Measurements from ENCODE around the gene ASPSCR1. TPM values are rescaled to one million over a fixed set of nuclear protein-coding genes. Genes with fewer than 3 reads are reported as not detected.

The ASPSCR1 gene
- total and polyA plus RNA-seq, 2 of the 13 experiments (the other 11 are each of a cell fraction or from before 2014, with no cell fraction given): 274 to 314 TPM

DNA sequence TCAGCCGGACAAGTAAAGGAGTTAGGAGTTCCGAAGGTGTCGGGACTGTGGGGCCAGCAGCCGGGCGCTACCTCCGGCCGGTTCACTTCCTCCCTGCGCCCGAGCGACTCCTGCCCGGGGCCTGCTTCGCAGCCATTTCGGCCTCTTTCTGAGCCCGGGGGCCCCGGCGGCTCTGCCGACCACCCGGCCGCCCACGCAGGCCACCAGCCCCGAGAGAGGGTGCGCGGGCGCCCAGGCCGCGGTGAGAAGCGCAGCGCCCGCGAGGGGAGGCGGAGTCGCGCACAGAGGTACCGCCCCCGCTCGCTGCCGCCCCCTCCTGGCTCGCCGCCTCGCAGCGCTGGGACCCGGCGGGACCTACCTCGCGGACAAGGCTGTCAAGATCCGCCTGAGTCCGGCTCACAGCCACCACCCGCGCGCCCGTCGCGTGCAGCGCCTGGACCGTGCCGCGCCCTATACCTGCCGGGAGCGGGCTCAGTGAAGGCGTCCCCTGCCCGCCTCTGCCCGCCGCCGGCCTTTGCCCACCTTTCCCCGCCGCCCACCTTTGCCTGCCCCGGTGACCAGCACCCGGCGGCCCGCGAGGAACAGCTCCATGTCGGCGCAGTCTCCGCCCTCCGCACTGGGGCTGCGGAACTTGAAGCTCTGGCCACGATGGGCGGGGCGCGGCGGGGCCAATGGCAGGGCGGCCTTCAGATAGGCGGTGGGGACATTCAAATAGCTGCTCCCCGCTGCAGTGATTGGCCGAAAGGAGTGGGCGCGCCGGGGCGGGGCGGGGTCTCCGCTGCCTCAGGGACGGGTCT lies 59.9 kb downstream of the ASPSCR1 start, which contains the start of gene DCXR (continued):
- TF ChIP-seq HMGXB4 (CRISPR knock-in tag; IDR thresholded peaks at IDR 0.05; ENCODE audit: borderline replicate concordance in 1 of 2, low read depth in 1 of 2) (peak; percentile 99), THYN1 (CRISPR knock-in tag; IDR thresholded peaks at IDR 0.05; ENCODE audit: borderline replicate concordance, low read depth) (no peak), FOXO1 (CRISPR knock-in tag; IDR thresholded peaks at IDR 0.05) (peak; percentile 70), PITX1 (CRISPR knock-in tag; IDR thresholded peaks at IDR 0.05) (peak; percentile 23; the same call in 1 of the 2 replicates), TRIM22 (IDR thresholded peaks at IDR 0.05) (no peak), ZNF337 (CRISPR knock-in tag; IDR thresholded peaks at IDR 0.05; ENCODE audit: borderline replicate concordance, low read depth) (peak; percentile 95; the same call in 1 of the 2 replicates), PBX2 (CRISPR knock-in tag; IDR thresholded peaks at IDR 0.05) (no peak), ZSCAN22 (CRISPR knock-in tag; IDR thresholded peaks at IDR 0.05) (no peak), RAD21 (CRISPR knock-in tag; IDR thresholded peaks at IDR 0.05) (peak; percentile 92), ZNF580 (CRISPR knock-in tag; IDR thresholded peaks at IDR 0.05; ENCODE audit: borderline replicate concordance, low read depth) (peak; percentile 95), ZNF251 (CRISPR knock-in tag; IDR thresholded peaks at IDR 0.05) (no peak), HOXD1 (CRISPR knock-in tag; IDR thresholded peaks at IDR 0.05) (peak; percentile 28; the same call in 1 of the 2 replicates), ZMAT5 (CRISPR knock-in tag; IDR thresholded peaks at IDR 0.05; ENCODE audit: borderline replicate concordance, low read depth) (no peak; the same call in 1 of the 2 replicates), PCBP2 (optimal IDR thresholded peaks at IDR 0.05; ENCODE audit: low read depth, low read length, poor library complexity, severe bottlenecking) (no peak), ZNF121 (CRISPR knock-in tag; IDR thresholded peaks at IDR 0.05) (peak; percentile 68; the same call in 1 of the 2 replicates), NCOR1 (IDR thresholded peaks at IDR 0.05; ENCODE audit: borderline replicate concordance, low read length) (peak; percentile 50; the same call in 1 of the 2 replicates), ATF5 (CRISPR knock-in tag; IDR thresholded peaks at IDR 0.05; ENCODE audit: low read depth) (no peak), TBL1XR1 (IDR thresholded peaks at IDR 0.05; ENCODE audit: borderline replicate concordance, low read length, partially characterized antibody) (no peak), ZNF644 (CRISPR knock-in tag; IDR thresholded peaks at IDR 0.05; ENCODE audit: low read depth) (no peak), ZNF567 (CRISPR knock-in tag; IDR thresholded peaks at IDR 0.05; ENCODE audit: borderline replicate concordance) (0 out of 2 replicates have a peak, but pooled peaks have one; percentile 86), NKX3-1 (CRISPR knock-in tag; IDR thresholded peaks at IDR 0.05) (peak; percentile 73; the same call in 1 of the 2 replicates)
- TF ChIP-seq, protein P1, sequence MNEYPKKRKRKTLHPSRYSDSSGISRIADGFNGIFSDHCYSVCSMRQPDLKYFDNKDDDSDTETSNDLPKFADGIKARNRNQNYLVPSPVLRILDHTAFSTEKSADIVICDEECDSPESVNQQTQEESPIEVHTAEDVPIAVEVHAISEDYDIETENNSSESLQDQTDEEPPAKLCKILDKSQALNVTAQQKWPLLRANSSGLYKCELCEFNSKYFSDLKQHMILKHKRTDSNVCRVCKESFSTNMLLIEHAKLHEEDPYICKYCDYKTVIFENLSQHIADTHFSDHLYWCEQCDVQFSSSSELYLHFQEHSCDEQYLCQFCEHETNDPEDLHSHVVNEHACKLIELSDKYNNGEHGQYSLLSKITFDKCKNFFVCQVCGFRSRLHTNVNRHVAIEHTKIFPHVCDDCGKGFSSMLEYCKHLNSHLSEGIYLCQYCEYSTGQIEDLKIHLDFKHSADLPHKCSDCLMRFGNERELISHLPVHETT (CRISPR knock-in tag; conservative IDR thresholded peaks at IDR 0.05): peak; percentile 71
